Breast epithelium (tissue), 4 donors: ENCODE measurements around the gene TMUB2. TPM values are rescaled to one million over a fixed set of nuclear protein-coding genes. Genes with fewer than 3 reads are reported as not detected.

Experiments
- DNase-seq, 2 donors: peaks; one replicate each; pipeline ENCODE4 v3.0.0-alpha.2; 2019; ENCODE audit warnings: low spot score in 2 of 2
- H3K27ac ChIP-seq, 2 donors: fragments of 200-600 bp; sonication (generic) in 1 of 2; one replicate each; pipeline ENCODE4 v1.5.1; 2016 to 2019; ENCODE audit warnings: mild to moderate bottlenecking in 1 of 2
- H3K27me3 ChIP-seq, 2 donors: fragments of 200-600 bp; sonication (generic) in 1 of 2; one replicate each; pipeline versions ENCODE4 v1.5.1 to v1.6.0; 2017 to 2019; ENCODE audit warnings: control low read depth in 1 of 2, mild to moderate bottlenecking in 1 of 2
- H3K36me3 ChIP-seq: fragments of 200-600 bp; one replicate; pipeline ENCODE4 v1.5.1; 2019
- H3K4me1 ChIP-seq, 2 donors: fragments of 200-600 bp; sonication (generic); one replicate each; pipeline ENCODE4 v1.5.1; 2016 to 2019; ENCODE audit warnings: control low read depth in 1 of 2
- H3K4me3 ChIP-seq, 3 donors: fragments of 200-600 bp; sonication (generic); 1 replicate in 2 of 3; 2 replicates in 1 of 3; pipeline ENCODE4 v1.5.1; 2016 to 2019; ENCODE audit warnings: mild to moderate bottlenecking in 3 of 3, moderate library complexity in 2 of 3
- H3K9me3 ChIP-seq, 2 donors: fragments of 200-600 bp; sonication (generic) in 1 of 2; one replicate each; pipeline ENCODE4 v1.5.1; 2016 to 2019; ENCODE audit warnings: control low read depth in 1 of 2
- CTCF ChIP-seq, 3 donors: fragments of 450-650 bp; IDR thresholded peaks; one replicate each; pipeline ENCODE4 v1.5.1; 2016 to 2017; ENCODE audit warnings: antibody characterized with exemption in 3 of 3, mild to moderate bottlenecking in 3 of 3, moderate library complexity in 3 of 3
- POLR2A ChIP-seq: fragments of 450-650 bp; IDR thresholded peaks from one replicate; pipeline ENCODE4 v1.6.1; 2016; ENCODE audit warnings: antibody characterized with exemption, mild to moderate bottlenecking, moderate library complexity
- POLR2AphosphoS5 ChIP-seq, 3 donors: sonication (generic); formaldehyde crosslinking; IDR thresholded peaks; one replicate each; pipeline ENCODE4 v1.6.1; 2017; ENCODE audit warnings: antibody characterized with exemption in 3 of 3
- intact Hi-C: fragments of 100-400 bp; cut with DNase I; formaldehyde crosslinking; loops from one replicate; pipeline ENCODE4 v1.15.1; 2023; ENCODE audit warnings: low total_unique reads
- total RNA-seq, 3 donors: library from RNA; depleted of rRNA; stranded (reverse); fragments of >200 nt; gene quantifications; one replicate each; pipeline ENCODE4 v1.1.0, GENCODE V29; 2016

TMUB2 gene
- total RNA-seq, 3 donors from 2014 or later: 36.0 to 52.0 (median 40.6) TPM

GRCh38 chr17:44191941-44192496, 5.2 kb downstream of the TMUB2 start:
- intact Hi-C loops: no loop called here
- Histone ChIP-seq H3K36me3 (peaks cover 10% of the 10 kb centered on the region), H3K9me3 (no peaks in the 10 kb centered on the region), H3K27me3 (no peaks in the 10 kb centered on the region), H3K4me3 (no peak overlapping the region), H3K4me1 (no peaks in the 10 kb centered on the region), H3K27ac (peak overlapping the region; percentile 62 to 76)
- no peak for DNase-seq
- no peak for TF ChIP-seq POLR2A
- TF ChIP-seq POLR2AphosphoS5 (IDR thresholded peaks at IDR 0.05): no peak
- TF ChIP-seq CTCF (IDR thresholded peaks at IDR 0.05): no peak

- Histone ChIP-seq H3K36me3 (peaks cover 10% of the 10 kb centered on the region), H3K27me3 (no peaks in the 10 kb centered on the region), H3K4me1 (peaks cover 0 to 4% of the 10 kb centered on the region in 2 donors), H3K9me3 (no peaks in the 10 kb centered on the region), H3K27ac (peak overlapping the region; percentile 62 to 76), H3K4me3 (no peak overlapping the region)
- intact Hi-C loops: no loop called here
- TF ChIP-seq POLR2AphosphoS5 (IDR thresholded peaks at IDR 0.05) (no peak), POLR2A (no peak), CTCF (IDR thresholded peaks at IDR 0.05) (no peak)
- no peak for DNase-seq
Measured at GRCh38 chr17:44192750-44193149, 6.0 kb downstream of the TMUB2 start.

GRCh38 chr17:44193326-44194084, 6.7 kb downstream of the TMUB2 start:
- H3K9me3 ChIP-seq: no peaks in the 10 kb centered on the region
- H3K36me3 ChIP-seq: peaks cover 10% of the 10 kb centered on the region
- H3K27ac ChIP-seq: peak overlapping the region; percentile 62 to 76

GRCh38 chr17:44197107-44197506, 10.3 kb downstream of the TMUB2 start:
- peak overlapping the region; percentile 96 to 99 for H3K27ac ChIP-seq
- intact Hi-C loops: no loop called here
- no peaks in the 10 kb centered on the region for H3K9me3 ChIP-seq
- H3K4me1 ChIP-seq: peaks cover 0 to 11% of the 10 kb centered on the region in 2 donors
- no peaks in the 10 kb centered on the region for H3K27me3 ChIP-seq
- TF ChIP-seq CTCF (IDR thresholded peaks at IDR 0.05) (no peak), POLR2AphosphoS5 (IDR thresholded peaks at IDR 0.05) (no peak), POLR2A (no peak)
- peak overlapping the region in 1 of 3 donors; percentile 96 for H3K4me3 ChIP-seq
- H3K36me3 ChIP-seq: peaks cover 10% of the 10 kb centered on the region
- DNase-seq: no peak

More at GRCh38 chr17:44193326-44194084, 6.7 kb downstream of the TMUB2 start:
- no peaks in the 10 kb centered on the region for H3K27me3 ChIP-seq
- no peak for DNase-seq
- intact Hi-C loops: no loop called here
- H3K4me1 ChIP-seq: peaks cover 0 to 11% of the 10 kb centered on the region in 2 donors
- TF ChIP-seq CTCF (IDR thresholded peaks at IDR 0.05) (no peak), POLR2A (no peak)
- no peak overlapping the region for H3K4me3 ChIP-seq
